ENCODE measurements around the gene HKDC1. TPM values are rescaled to one million over a fixed set of nuclear protein-coding genes. Genes with fewer than 3 reads are reported as not detected.

Gene HKDC1, protein sequence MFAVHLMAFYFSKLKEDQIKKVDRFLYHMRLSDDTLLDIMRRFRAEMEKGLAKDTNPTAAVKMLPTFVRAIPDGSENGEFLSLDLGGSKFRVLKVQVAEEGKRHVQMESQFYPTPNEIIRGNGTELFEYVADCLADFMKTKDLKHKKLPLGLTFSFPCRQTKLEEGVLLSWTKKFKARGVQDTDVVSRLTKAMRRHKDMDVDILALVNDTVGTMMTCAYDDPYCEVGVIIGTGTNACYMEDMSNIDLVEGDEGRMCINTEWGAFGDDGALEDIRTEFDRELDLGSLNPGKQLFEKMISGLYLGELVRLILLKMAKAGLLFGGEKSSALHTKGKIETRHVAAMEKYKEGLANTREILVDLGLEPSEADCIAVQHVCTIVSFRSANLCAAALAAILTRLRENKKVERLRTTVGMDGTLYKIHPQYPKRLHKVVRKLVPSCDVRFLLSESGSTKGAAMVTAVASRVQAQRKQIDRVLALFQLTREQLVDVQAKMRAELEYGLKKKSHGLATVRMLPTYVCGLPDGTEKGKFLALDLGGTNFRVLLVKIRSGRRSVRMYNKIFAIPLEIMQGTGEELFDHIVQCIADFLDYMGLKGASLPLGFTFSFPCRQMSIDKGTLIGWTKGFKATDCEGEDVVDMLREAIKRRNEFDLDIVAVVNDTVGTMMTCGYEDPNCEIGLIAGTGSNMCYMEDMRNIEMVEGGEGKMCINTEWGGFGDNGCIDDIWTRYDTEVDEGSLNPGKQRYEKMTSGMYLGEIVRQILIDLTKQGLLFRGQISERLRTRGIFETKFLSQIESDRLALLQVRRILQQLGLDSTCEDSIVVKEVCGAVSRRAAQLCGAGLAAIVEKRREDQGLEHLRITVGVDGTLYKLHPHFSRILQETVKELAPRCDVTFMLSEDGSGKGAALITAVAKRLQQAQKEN
- total RNA-seq (2022; extraction: Qiagen RNA extraction; ENCODE audit: low read depth) = 15.2 to 21.3 TPM (median 17.1 TPM) in 5 replicates

GRCh38 chr10:69220041-69220451, at the start of gene HKDC1:
Gene HKDC1 (plus strand): TSS chr10:69220332. CDS start chr10:69220436, 104 bp downstream.

GRCh38 chr10:69179743-69180524, 40.2 kb upstream of the HKDC1 start, which contains the start of gene SUPV3L1:
Gene SUPV3L1 (plus strand): TSS chr10:69180234. CDS start chr10:69180292, 58 bp downstream.

GRCh38 chr10:69278446-69278963, 58.4 kb downstream of the HKDC1 start, which contains the start of gene HK1:
Gene HK1 (plus strand): TSS chr10:69278496.

Other genes starting within 250 kb of the HKDC1 start
- gene KIFBP, start 231.5 kb upstream of the HKDC1 start, total RNA-seq (2022; extraction: Qiagen RNA extraction; ENCODE audit: low read depth) = 29.5 to 41.0 TPM (median 37.9 TPM) in 5 replicates
- gene SRGN, start 132.2 kb upstream of the HKDC1 start, total RNA-seq (2022; extraction: Qiagen RNA extraction; ENCODE audit: low read depth) = 57.9 to 81.0 TPM (median 60.8 TPM) in 5 replicates
- gene VPS26A, start 96.2 kb upstream of the HKDC1 start, total RNA-seq (2022; extraction: Qiagen RNA extraction; ENCODE audit: low read depth) = 27.5 to 78.4 TPM (median 50.5 TPM) in 5 replicates
- 34.9 to 49.1 TPM (median 37.8 TPM) in 5 replicates for gene SUPV3L1, start 40.1 kb upstream of the HKDC1 start, total RNA-seq (2022; extraction: Qiagen RNA extraction; ENCODE audit: low read depth)
- 31.3 to 39.1 TPM (median 37.1 TPM) in 5 replicates for gene HK1, start 58.2 kb downstream of the HKDC1 start, total RNA-seq (2022; extraction: Qiagen RNA extraction; ENCODE audit: low read depth)
- gene TACR2, start 196.6 kb downstream of the HKDC1 start, total RNA-seq (2022; extraction: Qiagen RNA extraction; ENCODE audit: low read depth) = 0.07 to 0.19 TPM (median 0.16 TPM) in 5 replicates
- gene TSPAN15, start 231.1 kb downstream of the HKDC1 start, total RNA-seq (2022; extraction: Qiagen RNA extraction; ENCODE audit: low read depth) = 87.7 to 112 TPM (median 109 TPM) in 5 replicates

All from A549 treated with RU486 at 1 μM for 4 hours (cell line).